Hypothalamus (tissue), 51 donors: ENCODE data around the gene GLA.
A peak's percentile ranks its signal among the peaks of the same experiment; 100 is the strongest.

Experiments
- DNase-seq, 51 donors: peaks; one replicate each; lab custom pipeline; 2025; lab: John Stamatoyannopoulos, UW

The GLA gene

DNA sequence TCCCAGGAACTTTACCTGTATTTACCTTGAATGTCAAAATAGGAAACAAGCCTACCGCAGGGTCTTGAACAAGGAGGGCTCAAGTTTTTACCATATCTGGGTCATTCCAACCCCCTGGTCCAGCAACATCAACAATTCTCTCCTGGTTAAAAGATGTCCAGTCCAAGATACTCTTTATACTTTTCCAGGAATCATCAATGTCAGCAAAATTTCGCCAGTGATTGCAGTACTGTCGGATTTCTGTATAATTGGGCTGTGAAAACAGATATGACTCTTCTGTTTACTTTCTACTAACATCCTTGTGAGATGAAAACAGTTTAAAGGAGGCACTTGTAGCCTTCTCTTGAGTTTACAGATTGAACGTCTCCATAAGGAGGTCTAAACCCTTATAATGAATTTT, 9.0 kb downstream of the GLA start:
- no peak for DNase-seq

GRCh38 chrX:101397779-101398178, 9.9 kb downstream of the GLA start:
- no peak for DNase-seq

GRCh38 chrX:101395789-101396188, 11.9 kb downstream of the GLA start:
- DNase-seq = no peak

GRCh38 chrX:101394372-101394771, 13.4 kb downstream of the GLA start:
- no peak for DNase-seq

- no peak for DNase-seq
Observed at GRCh38 chrX:101393530-101394305, 14.0 kb downstream of the GLA start.

- no peak for DNase-seq
Observed at GRCh38 chrX:101391831-101392230, 15.9 kb downstream of the GLA start.

GRCh38 chrX:101390664-101391525, 16.8 kb downstream of the GLA start, which contains the start of gene RPL36A:
TSS of gene RPL36A (plus strand) at chrX:101391011. CDS start at chrX:101391044, 33 bp downstream.
- peak in 50 of 51 donors; percentile 2 to 85 (median 54) for DNase-seq

DNA sequence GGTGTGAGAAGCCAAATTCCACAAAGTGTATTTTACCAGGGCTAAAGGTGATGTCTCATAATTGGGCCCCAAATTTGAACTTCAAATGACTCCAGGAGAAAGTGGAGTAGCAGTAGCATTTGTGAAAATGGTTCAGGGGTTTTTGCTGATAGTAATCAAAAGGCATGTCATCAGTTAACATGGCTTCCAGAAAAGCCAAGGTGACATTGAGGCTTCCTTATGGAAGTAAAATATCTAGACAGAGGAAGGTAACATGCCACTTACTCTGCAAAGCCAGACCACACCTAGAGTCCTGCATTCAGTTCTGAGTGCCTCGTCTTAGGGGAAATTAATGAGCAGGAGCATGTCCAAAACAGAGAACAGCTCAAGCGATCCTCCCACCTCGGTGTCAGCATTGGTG, 19.1 kb downstream of the GLA start:
- DNase-seq = no peak

DNA sequence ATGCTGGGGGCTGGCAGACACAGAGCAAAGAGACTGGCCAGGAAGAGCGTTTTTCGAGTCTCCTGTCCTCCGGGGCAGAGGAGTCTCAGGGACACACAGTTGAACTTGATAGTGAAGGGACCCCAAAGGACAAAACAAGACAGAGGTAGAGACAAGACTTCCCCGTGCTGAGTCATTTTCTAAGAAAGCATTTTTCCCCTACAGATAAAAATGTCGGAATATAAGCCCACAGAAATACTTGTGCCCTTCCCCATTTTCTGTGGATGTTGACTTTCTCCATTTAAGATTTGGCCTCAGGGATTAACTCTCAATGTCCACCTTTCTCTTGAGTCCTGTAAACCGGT, 21.2 kb downstream of the GLA start:
- DNase-seq = no peak

DNA sequence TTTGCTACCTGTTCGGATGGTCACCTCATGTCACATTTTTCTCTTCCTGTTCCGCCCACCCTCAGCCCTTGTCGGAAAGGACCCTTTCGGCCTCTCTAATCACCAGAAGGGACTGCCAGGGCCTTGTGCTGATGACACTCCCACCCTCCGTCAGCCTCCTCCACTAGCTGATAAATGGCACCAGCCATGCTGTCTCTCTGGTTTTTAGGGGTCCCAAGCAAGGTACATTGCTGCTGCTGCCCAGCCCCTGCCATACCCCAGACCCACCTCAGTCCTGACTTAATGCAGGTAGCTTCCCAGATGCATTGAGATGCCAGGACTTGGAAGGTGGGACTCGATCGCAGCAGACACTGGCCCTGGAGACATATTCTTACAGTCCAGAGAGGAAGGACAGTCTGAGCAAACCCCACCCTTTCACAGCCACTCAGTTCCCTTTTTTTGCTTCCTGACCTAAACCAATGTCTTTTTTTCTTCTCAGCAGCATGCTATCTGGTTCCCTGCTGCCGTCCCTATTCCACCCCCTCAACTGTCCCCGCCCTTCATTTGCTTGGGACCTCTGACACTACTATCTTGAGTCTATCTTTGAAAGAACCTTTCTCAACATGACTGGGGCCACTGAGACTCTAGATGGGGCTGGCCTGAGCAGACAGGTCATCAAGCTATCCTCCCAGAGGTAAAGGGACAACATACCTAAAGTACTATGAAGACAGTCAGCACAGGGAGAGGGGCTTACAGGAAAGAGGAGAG, 21.8 kb downstream of the GLA start, which contains the start of gene BTK:
TSS of gene BTK (minus strand) at position 397 of the 747 bp plus-strand sequence. CDS start 10,907 bp downstream, outside the sequence.
- DNase-seq = peak in 5 of 51 donors; percentile 0 to 1 (median 0)

DNA sequence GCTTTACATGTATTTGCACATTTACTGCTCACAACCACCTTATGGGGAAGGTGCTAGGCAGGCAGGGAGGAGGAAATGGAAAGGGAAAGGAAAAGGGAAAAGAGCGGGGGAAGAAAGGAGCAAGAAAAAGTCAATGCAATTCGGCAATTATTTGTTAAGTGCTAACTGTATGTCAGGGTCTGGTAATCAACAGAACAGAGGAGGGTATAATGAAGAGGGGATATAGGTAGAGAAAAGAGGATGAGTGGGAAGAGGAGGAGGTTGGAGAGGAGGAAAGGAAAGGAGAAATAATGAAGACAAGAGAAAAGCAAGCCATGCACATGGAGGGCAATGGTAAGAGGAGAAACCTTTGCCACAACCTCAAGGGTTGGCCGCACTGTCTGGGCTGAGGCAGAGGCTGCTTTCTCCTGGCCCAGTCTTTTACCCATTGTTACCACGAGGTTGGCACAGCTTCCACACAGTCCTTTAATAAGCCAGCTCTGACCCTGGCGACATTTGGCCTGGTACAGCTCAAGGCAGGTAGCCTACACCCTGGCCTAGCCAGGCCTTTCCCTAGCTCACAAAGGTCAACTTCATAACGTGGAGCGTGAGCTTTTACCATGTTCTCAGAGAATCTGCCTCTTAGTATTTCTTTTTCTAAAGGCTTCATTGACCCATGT, 22.6 kb downstream of the GLA start:
- DNase-seq = peak in 1 of 51 donors; percentile 1

DNA sequence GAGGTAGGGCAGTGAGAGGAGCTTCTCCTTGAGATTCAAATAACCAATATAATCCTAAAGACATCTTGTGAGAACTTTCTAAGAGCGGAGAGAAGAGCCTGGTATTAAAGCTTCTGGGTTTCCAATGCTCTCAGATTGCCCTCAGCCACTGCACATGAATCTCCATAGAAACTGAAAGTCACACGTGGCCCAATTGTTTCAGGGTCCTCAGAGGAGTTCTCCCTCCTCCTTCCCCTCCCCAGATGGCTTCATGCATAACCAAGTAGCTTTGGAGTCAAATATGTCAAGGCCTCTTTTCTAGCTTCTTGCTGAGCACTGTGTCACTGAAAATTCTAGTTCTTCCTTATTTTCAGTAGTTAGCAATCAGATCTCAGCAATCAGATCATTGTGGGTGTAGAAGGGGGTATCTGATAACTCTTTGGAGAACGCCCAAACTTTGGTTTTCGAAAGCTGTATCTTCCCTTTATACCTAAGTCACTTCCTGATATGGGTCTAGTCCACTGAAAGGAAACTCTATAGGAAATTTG, 24.0 kb downstream of the GLA start:
- peak in 1 of 51 donors; percentile 0 for DNase-seq

DNA sequence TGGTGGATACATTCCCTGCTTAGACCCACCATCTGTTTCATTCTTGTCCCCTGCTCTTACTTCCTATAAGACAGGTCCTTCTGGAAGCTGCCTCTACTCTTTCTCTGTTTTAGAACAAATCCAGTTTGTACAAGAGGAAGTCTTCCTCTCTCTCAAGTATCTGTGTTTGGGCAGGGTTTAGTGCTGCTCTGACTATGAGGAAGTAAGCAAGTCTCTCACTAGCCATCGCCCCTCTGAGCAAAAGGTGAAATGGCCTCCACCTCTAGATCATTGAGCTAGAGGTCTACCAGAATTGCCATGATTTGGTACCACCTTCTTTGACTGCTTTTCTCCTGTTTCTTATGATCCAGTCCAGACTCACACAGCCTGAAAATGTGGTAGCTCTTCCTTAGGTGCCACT, 30.2 kb downstream of the GLA start:
- no peak for DNase-seq

GRCh38 chrX:101370888-101371504, 36.7 kb downstream of the GLA start:
- no peak for DNase-seq

DNA sequence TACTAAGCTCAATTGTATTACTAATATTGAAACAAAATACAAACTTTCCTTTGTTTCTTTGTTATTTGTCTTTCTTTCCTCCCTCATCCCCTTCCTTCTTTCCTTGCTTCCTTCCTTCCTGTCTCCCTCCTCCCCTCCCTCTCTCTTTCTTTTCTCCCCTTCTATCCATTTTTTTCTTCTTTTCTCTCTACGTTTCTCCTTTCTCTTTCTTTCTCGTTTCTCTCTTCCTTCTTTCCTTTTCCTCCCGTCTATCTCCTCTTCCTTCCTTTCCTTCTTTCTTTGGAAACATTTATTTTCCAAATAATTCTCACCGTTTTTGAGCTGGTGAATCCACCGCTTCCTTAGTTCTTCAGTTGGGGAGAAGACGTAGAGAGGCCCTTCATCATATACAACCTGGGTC, 38.0 kb downstream of the GLA start:
- DNase-seq = no peak

- no peak for DNase-seq
Observed at GRCh38 chrX:101368800-101369199, 38.9 kb downstream of the GLA start.

- DNase-seq = no peak
Observed at GRCh38 chrX:101365301-101365795, 42.4 kb downstream of the GLA start.

DNA sequence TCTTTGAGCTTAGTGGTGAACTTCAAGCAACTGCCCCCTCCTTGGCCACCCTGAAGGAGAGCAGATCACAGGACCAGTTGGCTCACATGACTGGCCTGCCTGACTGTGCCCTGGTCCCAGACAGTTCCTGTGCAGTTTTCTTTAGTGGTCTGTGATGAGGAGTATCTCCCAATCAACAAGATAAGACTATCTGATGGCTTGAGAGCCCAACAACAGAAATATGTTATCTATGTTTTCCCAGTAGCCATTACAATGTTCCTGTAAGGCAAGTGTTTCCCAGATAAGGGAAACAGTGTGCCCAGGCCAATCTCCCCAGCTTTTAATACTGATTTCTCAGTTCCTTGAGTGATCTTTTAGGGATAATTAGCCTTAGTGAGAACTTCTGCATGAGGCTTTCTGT, 45.0 kb downstream of the GLA start:
- no peak for DNase-seq

DNA sequence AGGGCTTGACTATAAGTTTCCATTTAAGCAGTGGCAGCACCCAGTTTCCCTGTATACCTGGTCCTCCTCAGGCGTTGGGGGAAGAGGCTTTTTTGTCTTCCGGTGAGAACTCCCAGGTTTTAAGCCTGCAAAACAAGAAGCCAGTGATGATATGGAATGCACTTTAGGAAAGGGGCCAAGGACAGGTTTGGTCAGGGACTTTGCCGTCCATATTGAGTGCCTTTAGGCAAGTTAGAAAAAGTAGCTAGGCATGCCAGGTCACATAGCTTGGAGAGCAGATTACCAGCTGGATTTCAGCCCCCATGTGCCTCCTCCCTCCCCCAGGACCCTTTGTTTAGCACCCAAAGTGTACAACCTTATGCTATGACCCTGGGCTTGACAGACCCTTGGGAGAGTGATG, 45.6 kb downstream of the GLA start:
- no peak for DNase-seq

DNA sequence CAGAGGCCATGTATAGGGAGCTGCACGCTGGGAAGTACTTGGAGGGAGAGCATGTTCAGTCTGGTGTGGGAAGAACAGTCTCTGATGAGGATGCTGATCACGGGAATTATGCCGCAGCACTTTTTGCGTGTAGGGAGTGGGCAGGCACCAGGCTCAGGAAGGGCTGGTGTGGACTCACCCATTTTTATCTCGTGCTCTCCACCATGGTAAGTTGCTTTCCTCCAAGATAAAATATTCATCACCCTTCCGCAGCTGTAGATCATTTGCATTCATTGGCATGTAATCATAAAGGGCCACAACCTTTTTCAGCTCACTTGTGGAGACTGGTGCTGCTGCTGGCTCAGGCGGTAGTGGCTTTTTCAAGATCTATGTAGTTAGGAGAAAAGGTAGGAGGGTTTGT, 47.3 kb downstream of the GLA start:
- DNase-seq = no peak
